Upper lobe of right lung (tissue), 1 donor: ENCODE data around the gene NAB2. TPM values are rescaled to one million over a fixed set of nuclear protein-coding genes. Genes with fewer than 3 reads are reported as not detected.

Source experiments
- ATAC-seq: fragments of 200-7000 bp; cut with Tn5 transposase; one replicate; pipeline ENCODE4 v1.9.1; 2020; ENCODE audit warnings: mild to moderate bottlenecking, moderate library complexity
- DNase-seq: peaks from one replicate; pipeline ENCODE4 v3.0.0-alpha.2; 2020
- H3K27ac ChIP-seq: fragments of 200-600 bp; one replicate; pipeline ENCODE4 v1.8.0; 2022
- H3K27me3 ChIP-seq: fragments of 200-600 bp; one replicate; pipeline ENCODE4 v1.8.0; 2022; ENCODE audit warnings: mild to moderate bottlenecking
- H3K36me3 ChIP-seq: fragments of 200-600 bp; one replicate; pipeline ENCODE4 v1.8.0; 2022
- H3K4me1 ChIP-seq: fragments of 200-600 bp; one replicate; pipeline ENCODE4 v1.8.0; 2022
- H3K4me3 ChIP-seq: fragments of 200-600 bp; one replicate; pipeline ENCODE4 v1.8.0; 2022; ENCODE audit warnings: mild to moderate bottlenecking
- H3K9me3 ChIP-seq: fragments of 200-600 bp; one replicate; pipeline ENCODE4 v1.8.0; 2022
- CTCF ChIP-seq: fragments of 200-600 bp; IDR thresholded peaks from one replicate; pipeline ENCODE4 v1.8.0; 2022; ENCODE audit warnings: antibody characterized with exemption
- intact Hi-C: fragments of 100-400 bp; cut with DNase I; formaldehyde crosslinking; loops from one replicate; pipeline ENCODE4 v1.11.0; 2022
- total RNA-seq: library from RNA; stranded (reverse); fragmentation: NEBNext Ultra II Directional; extraction: Animal tissue kit (Norgen Biotek cat#: 25700); gene quantifications from one replicate; pipeline ENCODE4 v1.2.1, GENCODE V29; 2021
- donor health status: DM: no; HTN: yes; CAD: no; lungs with severe emphysema.

Gene NAB2
- total RNA-seq, 1 donor from 2014 or later: 37.3 TPM

- intact Hi-C loops: no loop called here
- peak overlapping the region; percentile 96 for H3K4me3 ChIP-seq
- peak; percentile 87 for DNase-seq
These were observed 21.5 kb downstream of the NAB2 start for GRCh38 chr12:57110104-57111030.

GRCh38 chr12:57111031-57111734, 22.3 kb downstream of the NAB2 start, which contains the start of gene STAT6:
STAT6 (minus strand) TSS chr12:57111362; CDS start chr12:57108278, 3,084 bp downstream.
- no peak for TF ChIP-seq CTCF
- peak within 1 kb of the TSS; percentile 99 for H3K27ac ChIP-seq
- H3K36me3 ChIP-seq: peaks cover 31% of the 10 kb centered on the region
- H3K4me1 ChIP-seq: peaks cover 31% of the 10 kb centered on the region
- DNase-seq (peak; percentile 91), ATAC-seq (peak; percentile 81)
- no peaks in the 10 kb centered on the region for H3K9me3 ChIP-seq
- intact Hi-C loops: no loop called here
- H3K27me3 ChIP-seq: no peaks in the 10 kb centered on the region
- peak within 1 kb of the TSS; percentile 96 for H3K4me3 ChIP-seq

More at GRCh38 chr12:57110104-57111030, 21.5 kb downstream of the NAB2 start:
- TF ChIP-seq CTCF: no peak
- Histone ChIP-seq H3K36me3 (peaks cover 39% of the 10 kb centered on the region), H3K4me1 (peaks cover 31% of the 10 kb centered on the region), H3K9me3 (no peaks in the 10 kb centered on the region), H3K27ac (peak overlapping the region; percentile 99), H3K27me3 (no peaks in the 10 kb centered on the region)
- peak; percentile 30 for ATAC-seq

GRCh38 chr12:57112492-57113294, 23.8 kb downstream of the NAB2 start:
- H3K27ac ChIP-seq: peak overlapping the region; percentile 99
- DNase-seq: no peak
- H3K4me1 ChIP-seq: peaks cover 29% of the 10 kb centered on the region
- H3K27me3 ChIP-seq: no peaks in the 10 kb centered on the region
- H3K4me3 ChIP-seq: peak overlapping the region; percentile 96
- no peak for ATAC-seq
- no peak for TF ChIP-seq CTCF
- H3K9me3 ChIP-seq: no peaks in the 10 kb centered on the region
- peaks cover 16% of the 10 kb centered on the region for H3K36me3 ChIP-seq
- intact Hi-C loops: no loop called here

GRCh38 chr12:57116580-57117281, 27.8 kb downstream of the NAB2 start:
- Histone ChIP-seq H3K9me3 (no peaks in the 10 kb centered on the region), H3K4me1 (peaks cover 16% of the 10 kb centered on the region), H3K27ac (no peak overlapping the region), H3K27me3 (no peaks in the 10 kb centered on the region), H3K36me3 (no peaks in the 10 kb centered on the region), H3K4me3 (no peak overlapping the region)
- ATAC-seq (no peak), DNase-seq (no peak)
- no peak for TF ChIP-seq CTCF
- intact Hi-C loops: no loop called here
